NCI-H1694 (cell line): ENCODE results near the gene RBM25.
"Not testable (repeated sequence)": the region's sequence is repeated elsewhere in the genome, so short reads cannot be mapped to it uniquely, and the experiment has no call there.

Experiments
- DNase-seq: peaks from one replicate; lab custom pipeline; 2025; lab: John Stamatoyannopoulos, UW

RBM25 gene

GRCh38 chr14:73168691-73169090 lies 110.4 kb downstream of the RBM25 start:
- DNase-seq, result no peak

GRCh38 chr14:73169855-73170254 lies 111.5 kb downstream of the RBM25 start:
- not testable (repeated sequence) for DNase-seq

GRCh38 chr14:73170686-73171085 lies 112.4 kb downstream of the RBM25 start:
- no peak for DNase-seq

- DNase-seq, result no peak
These were observed 114.2 kb downstream of the RBM25 start for GRCh38 chr14:73172500-73172899.

GRCh38 chr14:73173092-73173735 lies 114.9 kb downstream of the RBM25 start:
- DNase-seq, result peak; percentile 94
